HTERT RPE-1 (cell line): ENCODE measurements around the gene REV3L.
"Not testable (repeated sequence)": the region's sequence is repeated elsewhere in the genome, so short reads cannot be mapped to it uniquely, and the experiment has no call there.

Experiments used
- in situ Hi-C: fragments of 300-500 bp; cut with MboI; formaldehyde crosslinking; loops from 4 replicates; pipeline ENCODE4 v1.14.3; 2020; ENCODE audit warnings: low sequenced_read_pairs

Gene REV3L

GRCh38 chr6:111379831-111380230 is 103.2 kb downstream of the REV3L start:
- in situ Hi-C loops: no loop called here

DNA sequence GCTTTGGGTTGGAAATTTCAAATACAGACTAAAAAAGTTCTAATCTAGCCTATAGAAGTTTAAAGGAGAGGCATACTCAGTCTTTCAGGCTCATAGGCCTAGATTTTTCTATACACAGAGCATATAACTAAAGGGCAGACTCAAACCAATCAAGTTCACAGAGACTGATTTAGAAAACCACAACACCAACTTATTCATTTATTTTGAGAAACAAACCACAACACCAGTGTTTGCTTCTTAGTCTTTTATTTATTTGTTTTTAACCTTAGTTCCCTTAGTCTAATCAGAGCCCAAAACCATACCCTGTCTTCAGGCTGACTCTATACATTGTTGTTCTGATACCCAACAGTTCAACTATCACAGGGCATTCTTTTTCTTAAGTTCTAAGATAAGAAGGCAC is 103.7 kb downstream of the REV3L start:
- in situ Hi-C loops: no loop called here

GRCh38 chr6:111377558-111378120 is 105.4 kb downstream of the REV3L start:
- in situ Hi-C loops: no loop called here

GRCh38 chr6:111367393-111368088 is 115.5 kb downstream of the REV3L start:
- in situ Hi-C loops: no loop called here

DNA sequence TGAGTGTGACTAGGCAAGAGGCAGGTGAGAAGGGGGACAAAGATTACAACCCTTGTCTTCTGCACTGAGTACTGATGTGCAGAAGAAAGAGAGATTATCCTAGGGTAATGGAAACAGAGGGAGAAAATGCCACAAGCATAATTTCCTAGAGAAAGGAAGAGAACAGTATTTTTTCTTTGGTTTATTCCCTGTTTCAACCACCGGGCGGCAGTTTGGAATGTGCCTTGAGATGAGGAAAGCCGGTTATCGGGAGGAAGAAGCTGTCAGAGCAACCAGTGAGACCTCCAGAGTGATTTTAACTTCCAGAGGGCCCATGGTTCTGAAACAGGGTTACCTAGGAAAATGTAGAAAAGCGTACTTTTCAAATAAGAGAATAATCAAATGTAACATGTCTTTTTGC is 121.4 kb downstream of the REV3L start:
- in situ Hi-C loops: no loop called here

- in situ Hi-C loops: no loop called here
Measured at GRCh38 chr6:111358454-111358853, 124.6 kb downstream of the REV3L start.

DNA sequence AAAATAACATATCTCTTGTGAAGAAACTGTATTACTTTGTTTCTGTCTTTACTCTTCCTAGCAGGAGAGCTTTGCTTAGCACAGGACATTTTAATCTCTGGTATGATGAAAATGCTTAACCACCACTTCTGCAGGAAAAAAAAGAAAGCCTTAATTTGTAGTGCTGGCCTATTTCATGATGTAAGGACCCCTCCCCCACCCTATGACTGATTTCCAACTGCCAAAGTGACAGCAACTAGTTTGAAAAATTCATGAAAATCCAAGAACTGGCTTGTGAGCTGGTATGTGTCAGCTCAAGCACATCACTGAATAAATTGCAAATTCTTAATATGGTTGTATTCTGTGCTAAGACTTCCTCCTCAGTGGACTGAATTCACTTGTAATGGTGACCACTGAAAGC is 125.3 kb downstream of the REV3L start:
- in situ Hi-C loops: no loop called here

GRCh38 chr6:111356551-111356950 is 126.5 kb downstream of the REV3L start:
- in situ Hi-C loops: no loop called here

GRCh38 chr6:111354758-111355555 is 128.1 kb downstream of the REV3L start:
- in situ Hi-C loops: no loop called here

GRCh38 chr6:111353912-111354462 is 129.0 kb downstream of the REV3L start:
- in situ Hi-C loops: no loop called here

GRCh38 chr6:111347589-111347988 is 135.4 kb downstream of the REV3L start:
- in situ Hi-C loops: no loop called here

GRCh38 chr6:111342913-111343312 is 140.1 kb downstream of the REV3L start:
- in situ Hi-C loops: no loop called here

GRCh38 chr6:111339294-111339693 is 143.7 kb downstream of the REV3L start:
- in situ Hi-C loops: no loop called here

GRCh38 chr6:111338843-111339242 is 144.2 kb downstream of the REV3L start:
- in situ Hi-C loops: no loop called here

DNA sequence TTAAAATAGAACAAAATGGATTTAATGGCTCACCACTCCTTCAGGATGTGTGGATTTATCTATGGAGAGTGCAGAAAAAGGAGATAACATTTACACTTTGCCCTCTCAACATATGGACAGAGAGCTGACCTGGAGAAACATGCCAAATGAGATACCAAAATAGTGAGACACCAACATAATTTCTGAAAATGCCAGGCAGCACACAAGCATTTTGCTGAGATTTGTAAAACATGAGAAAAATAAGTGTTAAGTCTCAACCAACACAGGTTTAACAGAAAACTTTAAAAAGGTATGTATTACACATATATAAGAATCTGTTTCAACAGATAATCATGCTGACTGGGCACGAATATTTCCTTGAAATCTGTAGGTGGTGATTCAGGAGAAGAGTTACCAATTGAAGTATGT is 145.2 kb downstream of the REV3L start:
- in situ Hi-C loops: no loop called here

GRCh38 chr6:111329882-111330633 is 153.0 kb downstream of the REV3L start:
- in situ Hi-C loops: no loop called here

DNA sequence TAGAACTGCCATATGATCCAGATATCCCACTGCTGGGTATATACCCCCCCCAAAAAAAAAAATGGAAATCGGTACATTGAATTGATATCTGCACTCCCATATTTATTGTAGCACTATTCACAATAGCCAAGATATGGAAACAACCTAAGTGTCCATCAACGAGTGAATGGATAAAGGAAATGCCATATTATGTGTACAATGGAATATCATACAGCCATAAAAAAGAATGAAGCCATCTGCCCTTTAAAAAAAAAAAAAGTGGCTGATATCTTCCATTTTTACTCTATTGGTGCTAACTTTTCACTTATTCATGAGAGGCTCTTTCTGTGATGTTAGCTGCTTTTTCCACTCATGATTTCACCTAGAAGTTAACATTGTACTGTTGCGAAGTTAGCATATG is 156.5 kb downstream of the REV3L start:
- in situ Hi-C loops: no loop called here

DNA sequence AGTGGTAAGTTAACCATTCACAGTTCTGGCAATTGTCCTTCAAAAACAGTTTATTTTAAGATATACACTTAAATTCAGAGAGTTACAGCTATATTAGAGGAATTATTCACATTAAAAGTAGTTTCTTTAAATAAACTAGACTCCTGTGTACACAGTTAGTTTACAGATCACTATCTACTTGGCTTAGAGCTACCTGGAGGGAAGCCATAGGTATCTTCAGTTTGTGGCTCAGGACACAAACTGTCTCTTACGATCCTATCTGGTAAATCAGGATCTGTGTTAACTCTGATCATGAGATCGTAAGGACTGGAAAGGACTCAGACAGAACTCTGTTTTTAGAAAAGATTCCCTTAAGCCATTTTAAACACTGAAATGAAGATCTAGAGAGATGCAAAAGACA is 160.9 kb downstream of the REV3L start:
- in situ Hi-C loops: no loop called here

DNA sequence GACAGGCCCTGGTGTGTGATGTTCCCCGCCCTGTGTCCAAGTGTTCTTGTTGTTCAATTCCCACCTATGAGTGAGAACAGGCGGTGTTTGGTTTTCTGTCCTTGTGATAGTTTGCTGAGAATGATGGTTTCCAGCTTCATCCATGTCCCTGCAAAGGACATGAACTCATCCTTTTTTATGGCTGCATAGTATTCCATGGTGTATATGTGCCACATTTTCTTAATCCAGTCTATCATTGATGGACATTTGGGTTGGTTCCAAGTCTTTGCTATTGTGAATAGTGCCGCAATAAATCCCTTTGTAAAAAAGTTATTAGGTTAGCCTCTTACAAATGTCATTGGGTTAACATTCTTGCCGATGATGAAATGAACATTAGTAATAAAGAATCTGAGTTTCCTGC is 175.1 kb downstream of the REV3L start:
- in situ Hi-C loops: not testable (repeated sequence)

GRCh38 chr6:111307275-111307858 is 175.7 kb downstream of the REV3L start:
- in situ Hi-C loops: no loop called here
